HEK293T (cell line): ENCODE results near the gene RSPH4A.

ENCODE experiments used
- ARNT ChIP-seq: fragments of 450-650 bp; IDR thresholded peaks from 2 replicates; pipeline ENCODE4 v1.6.1; 2017; ENCODE audit warnings: mild to moderate bottlenecking
- BHLHE40 ChIP-seq: fragments of 450-650 bp; IDR thresholded peaks from 2 replicates; pipeline ENCODE4 v1.6.1; 2016; ENCODE audit warnings: mild to moderate bottlenecking, moderate library complexity, borderline replicate concordance
- ELF4 ChIP-seq: fragments of 450-650 bp; IDR thresholded peaks from 2 replicates; pipeline ENCODE4 v1.6.1; 2017; ENCODE audit warnings: antibody characterized with exemption
- FOXK2 ChIP-seq: fragments of 450-650 bp; IDR thresholded peaks from 2 replicates; pipeline ENCODE4 v1.6.1; 2016; ENCODE audit warnings: mild to moderate bottlenecking
- FOXM1 ChIP-seq: fragments of 450-650 bp; IDR thresholded peaks from 2 replicates; pipeline ENCODE4 v1.6.1; 2017; ENCODE audit warnings: mild to moderate bottlenecking, borderline replicate concordance
- L3MBTL2 ChIP-seq: fragments of 450-650 bp; conservative IDR thresholded peaks from 2 replicates; pipeline ENCODE4 v1.6.1; 2016; ENCODE audit warnings: mild to moderate bottlenecking
- SP1 ChIP-seq: fragments of 450-650 bp; IDR thresholded peaks from 2 replicates; pipeline ENCODE4 v1.6.1; 2017

DNA sequence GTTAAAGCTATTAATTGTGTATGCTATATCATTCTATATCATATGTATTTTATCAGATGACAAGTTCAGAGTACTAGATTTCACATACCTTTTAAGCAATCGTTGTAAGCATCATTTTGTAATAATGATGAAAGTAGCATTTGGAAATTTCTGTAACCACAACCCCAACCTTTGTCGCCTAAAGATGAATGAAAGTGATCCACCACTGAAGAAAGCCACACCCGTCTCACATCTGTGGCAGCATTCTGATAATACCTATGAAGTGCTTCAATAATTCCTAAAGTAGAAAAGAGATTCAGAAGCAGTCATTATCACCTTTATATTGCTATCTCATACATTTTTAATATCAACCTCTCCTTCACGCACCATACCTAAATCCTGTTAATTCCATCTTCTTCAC is 35.6 kb downstream of the RSPH4A start:
- no peak for TF ChIP-seq SP1
- no peak for TF ChIP-seq BHLHE40
- TF ChIP-seq ARNT, result no peak
- no peak for TF ChIP-seq FOXK2
- no peak for TF ChIP-seq ELF4
- TF ChIP-seq FOXM1, result no peak
- no peak for TF ChIP-seq L3MBTL2
